Astrocyte (in vitro differentiated cells and primary cell): ENCODE measurements around the gene F10. TPM values are rescaled to one million over a fixed set of nuclear protein-coding genes. Genes with fewer than 3 reads are reported as not detected.

Source experiments
- DNase-seq: peaks from one replicate; pipeline ENCODE4 v3.0.0-alpha.2; 2010; ENCODE audit warnings: low read depth
- FAIRE-seq: peaks from 2 replicates; lab custom pipeline; 2011; peaks lifted over from hg19 to GRCh38; lab: Jason Lieb, UNC
- H2AFZ ChIP-seq: 2 replicates; pipeline ENCODE4 v1.6.0; 2012; ENCODE audit warnings: low read depth, low read length, inconsistent platforms
- H3K27ac ChIP-seq: 2 replicates; pipeline ENCODE4 v1.5.1; 2011; ENCODE audit warnings: low read depth, low read length, inconsistent platforms
- H3K27me3 ChIP-seq: 2 replicates; pipeline ENCODE4 v1.6.0; 2011; ENCODE audit warnings: low read length, inconsistent platforms; ENCODE audit not compliant: insufficient read depth
- H3K36me3 ChIP-seq: 2 replicates; pipeline ENCODE4 v1.5.1; 2011; ENCODE audit warnings: low read length, inconsistent platforms; ENCODE audit not compliant: insufficient read depth
- H3K4me1 ChIP-seq: 2 replicates; pipeline ENCODE4 v1.5.1; 2011; ENCODE audit warnings: low read length, inconsistent platforms; ENCODE audit not compliant: insufficient read depth
- H3K4me2 ChIP-seq: 2 replicates; pipeline ENCODE4 v1.6.0; 2012; ENCODE audit warnings: low read length, inconsistent platforms
- H3K4me3 ChIP-seq: 2 replicates; pipeline ENCODE4 v1.5.1; 2011; ENCODE audit warnings: low read depth, mild to moderate bottlenecking, low read length, inconsistent platforms; ENCODE audit not compliant: insufficient read depth
- H3K79me2 ChIP-seq: 2 replicates; pipeline ENCODE4 v1.6.0; 2012; ENCODE audit warnings: mild to moderate bottlenecking, low read length, inconsistent platforms; ENCODE audit not compliant: insufficient read depth
- H3K9ac ChIP-seq: 2 replicates; pipeline ENCODE4 v1.6.0; 2012; ENCODE audit warnings: mild to moderate bottlenecking, low read length, inconsistent platforms
- H3K9me3 ChIP-seq: 2 replicates; pipeline ENCODE4 v1.5.1; 2012; ENCODE audit warnings: low read depth, mild to moderate bottlenecking, low read length, inconsistent platforms; ENCODE audit not compliant: insufficient read depth
- H4K20me1 ChIP-seq: 2 replicates; pipeline ENCODE4 v1.6.0; 2012; ENCODE audit warnings: low read length, inconsistent platforms; ENCODE audit not compliant: insufficient read depth
- H3K27ac Mint-ChIP-seq: one replicate; pipeline ENCODE4 v1.8.0; 2021; ENCODE audit warnings: mild to moderate bottlenecking, mixed read lengths; ENCODE audit not compliant: unreplicated experiment
- H3K27me3 Mint-ChIP-seq: one replicate; pipeline ENCODE4 v1.8.0; 2021; ENCODE audit warnings: low read depth, mixed read lengths; ENCODE audit not compliant: unreplicated experiment
- H3K36me3 Mint-ChIP-seq: one replicate; pipeline ENCODE4 v1.8.0; 2021; ENCODE audit warnings: low read depth, mixed read lengths; ENCODE audit not compliant: unreplicated experiment
- H3K4me1 Mint-ChIP-seq: one replicate; pipeline ENCODE4 v1.8.0; 2021; ENCODE audit warnings: low read depth, mixed read lengths; ENCODE audit not compliant: unreplicated experiment
- H3K4me3 Mint-ChIP-seq: one replicate; pipeline ENCODE4 v1.8.0; 2021; ENCODE audit warnings: mild to moderate bottlenecking, moderate library complexity, mixed read lengths; ENCODE audit not compliant: unreplicated experiment
- H3K9me3 Mint-ChIP-seq: one replicate; pipeline ENCODE4 v1.8.0; 2021; ENCODE audit warnings: mild to moderate bottlenecking, mixed read lengths; ENCODE audit not compliant: unreplicated experiment
- EZH2 ChIP-seq: IDR thresholded peaks from 2 replicates; pipeline ENCODE4 v1.6.1; 2012; ENCODE audit warnings: mild to moderate bottlenecking, low read length, inconsistent platforms; ENCODE audit not compliant: insufficient read depth
- total RNA-seq: library from RNA; stranded (reverse); gene quantifications from 2 replicates; pipeline ENCODE4 v1.2.1, GENCODE V29; 2021
- TF ChIP-seq, protein P1 (sequence below): IDR thresholded peaks from 2 replicates; pipeline ENCODE4 v1.5.1; 2011; ENCODE audit warnings: low read depth, mild to moderate bottlenecking, inconsistent platforms, low read length, moderate library complexity; ENCODE audit not compliant: insufficient read depth

F10 gene
- total RNA-seq, 1 donor from 2014 or later = 0.45 TPM

DNA sequence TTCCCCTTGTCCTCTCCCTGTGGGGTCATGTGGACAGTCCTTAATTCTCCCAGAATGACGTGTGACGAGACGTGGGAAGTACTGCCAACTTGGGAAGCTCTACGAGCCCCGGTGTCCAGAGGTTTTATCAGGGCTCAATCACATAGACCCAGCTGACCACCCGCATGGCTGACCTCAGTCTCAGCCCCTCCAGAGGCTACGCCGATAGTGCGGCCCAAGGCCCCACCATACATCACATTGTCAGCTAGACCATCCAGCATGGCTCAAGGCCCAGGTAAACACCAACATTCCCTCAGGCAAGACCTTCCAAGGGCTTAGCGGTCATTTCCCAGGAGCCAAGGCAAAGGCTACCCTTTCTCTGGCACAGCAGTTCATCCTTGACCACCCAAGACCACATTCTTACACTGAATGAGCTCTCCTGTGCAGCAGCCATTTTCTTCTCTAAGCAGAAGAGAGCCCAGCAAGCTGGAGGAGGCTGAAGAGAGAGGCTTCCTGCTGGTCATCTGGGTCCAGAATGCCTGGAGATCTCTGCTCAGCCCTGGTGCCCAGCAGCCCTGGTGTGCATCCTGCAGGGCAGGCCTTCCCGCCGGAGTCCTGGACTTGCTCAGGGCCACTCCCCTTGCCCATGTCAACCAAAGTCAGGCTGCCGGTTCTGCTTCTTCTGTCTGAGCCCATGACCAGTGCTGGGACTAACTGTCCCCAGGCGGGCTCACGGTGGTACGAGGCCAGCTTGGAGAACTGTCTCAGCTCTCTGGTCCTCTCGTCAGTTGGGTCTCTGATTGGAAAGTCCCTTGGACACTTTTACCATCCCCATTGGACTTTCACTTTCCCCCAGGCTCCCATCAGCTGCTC, 7.9 kb upstream of the F10 start:
- no peak for TF ChIP-seq EZH2
- TF ChIP-seq, protein P1, sequence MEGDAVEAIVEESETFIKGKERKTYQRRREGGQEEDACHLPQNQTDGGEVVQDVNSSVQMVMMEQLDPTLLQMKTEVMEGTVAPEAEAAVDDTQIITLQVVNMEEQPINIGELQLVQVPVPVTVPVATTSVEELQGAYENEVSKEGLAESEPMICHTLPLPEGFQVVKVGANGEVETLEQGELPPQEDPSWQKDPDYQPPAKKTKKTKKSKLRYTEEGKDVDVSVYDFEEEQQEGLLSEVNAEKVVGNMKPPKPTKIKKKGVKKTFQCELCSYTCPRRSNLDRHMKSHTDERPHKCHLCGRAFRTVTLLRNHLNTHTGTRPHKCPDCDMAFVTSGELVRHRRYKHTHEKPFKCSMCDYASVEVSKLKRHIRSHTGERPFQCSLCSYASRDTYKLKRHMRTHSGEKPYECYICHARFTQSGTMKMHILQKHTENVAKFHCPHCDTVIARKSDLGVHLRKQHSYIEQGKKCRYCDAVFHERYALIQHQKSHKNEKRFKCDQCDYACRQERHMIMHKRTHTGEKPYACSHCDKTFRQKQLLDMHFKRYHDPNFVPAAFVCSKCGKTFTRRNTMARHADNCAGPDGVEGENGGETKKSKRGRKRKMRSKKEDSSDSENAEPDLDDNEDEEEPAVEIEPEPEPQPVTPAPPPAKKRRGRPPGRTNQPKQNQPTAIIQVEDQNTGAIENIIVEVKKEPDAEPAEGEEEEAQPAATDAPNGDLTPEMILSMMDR = no peak
- Histone ChIP-seq H3K4me2 (no peak overlapping the region), H3K4me3 (no peak overlapping the region), H3K9me3 (no peaks in the 10 kb centered on the region), H4K20me1 (no peaks in the 10 kb centered on the region), H3K4me1 (peaks cover 3% of the 10 kb centered on the region), H3K27ac (no peak overlapping the region), H3K36me3 (no peaks in the 10 kb centered on the region), H3K9ac (no peak overlapping the region), H3K27me3 (peaks cover 24% of the 10 kb centered on the region), H2AFZ (no peak overlapping the region), H3K79me2 (no peaks in the 10 kb centered on the region)
- no peak overlapping the region for H3K4me3 Mint-ChIP-seq
- DNase-seq (no peak), FAIRE-seq (no peak)
- peaks cover 37% of the 10 kb centered on the region for H3K27me3 Mint-ChIP-seq
- H3K4me1 Mint-ChIP-seq = peaks cover 3% of the 10 kb centered on the region
- H3K9me3 Mint-ChIP-seq = no peaks in the 10 kb centered on the region
- H3K36me3 Mint-ChIP-seq = no peaks in the 10 kb centered on the region
- no peak overlapping the region for H3K27ac Mint-ChIP-seq

DNA sequence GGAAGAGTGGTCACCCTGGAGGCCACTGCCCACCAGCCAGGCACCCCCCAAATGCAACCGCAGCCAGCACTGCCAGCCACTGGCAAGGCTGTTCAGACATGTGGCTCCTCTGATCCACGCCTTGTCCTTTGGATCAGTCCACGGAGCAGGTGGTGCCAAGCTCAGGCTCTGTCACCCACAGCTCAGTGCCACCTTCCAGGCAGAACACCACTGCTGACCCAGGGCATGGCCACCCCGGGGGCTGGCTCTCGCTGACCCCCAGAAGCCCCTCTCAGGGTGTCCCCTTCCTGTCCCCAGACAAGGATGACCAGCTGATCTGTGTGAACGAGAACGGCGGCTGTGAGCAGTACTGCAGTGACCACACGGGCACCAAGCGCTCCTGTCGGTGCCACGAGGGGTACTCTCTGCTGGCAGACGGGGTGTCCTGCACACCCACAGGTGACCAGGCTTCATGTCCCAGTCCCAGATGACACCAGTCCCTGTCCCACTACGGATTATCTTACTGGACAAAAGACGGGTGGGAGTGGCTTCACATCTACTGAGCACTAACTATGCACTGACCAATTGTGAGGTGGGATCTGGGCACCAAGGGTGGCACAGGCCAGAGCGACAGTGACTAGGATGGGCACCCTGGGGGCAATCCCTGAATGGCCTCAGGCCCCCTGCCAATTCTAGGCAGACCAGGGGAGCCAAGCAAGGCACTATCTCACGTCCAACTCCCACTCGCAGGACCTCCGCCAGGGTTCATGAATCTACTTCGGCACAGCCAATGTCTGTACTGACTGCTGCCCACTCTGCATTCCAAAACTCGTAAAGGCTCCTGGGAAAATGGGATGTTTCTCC, 7.0 kb upstream of the F10 start:
- FAIRE-seq (no peak), DNase-seq (no peak)
- H3K4me1 Mint-ChIP-seq = peaks cover 3% of the 10 kb centered on the region
- H3K27me3 ChIP-seq = peaks cover 17% of the 10 kb centered on the region
- no peak overlapping the region for H3K4me2 ChIP-seq
- no peak overlapping the region for H3K9ac ChIP-seq
- no peaks in the 10 kb centered on the region for H3K36me3 Mint-ChIP-seq
- no peaks in the 10 kb centered on the region for H4K20me1 ChIP-seq
- no peaks in the 10 kb centered on the region for H3K36me3 ChIP-seq
- H3K27ac ChIP-seq = no peak overlapping the region
- TF ChIP-seq EZH2 = no peak
- TF ChIP-seq, protein P1 = no peak
- H3K9me3 ChIP-seq = no peaks in the 10 kb centered on the region
- no peak overlapping the region for H2AFZ ChIP-seq
- peaks cover 44% of the 10 kb centered on the region for H3K27me3 Mint-ChIP-seq
- no peak overlapping the region for H3K4me3 Mint-ChIP-seq
- no peaks in the 10 kb centered on the region for H3K9me3 Mint-ChIP-seq
- no peaks in the 10 kb centered on the region for H3K79me2 ChIP-seq
- H3K27ac Mint-ChIP-seq = no peak overlapping the region
- H3K4me3 ChIP-seq = no peak overlapping the region
- no peaks in the 10 kb centered on the region for H3K4me1 ChIP-seq
